ENCODE results near the gene LLCFC1. TPM values are rescaled to one million over a fixed set of nuclear protein-coding genes. Genes with fewer than 3 reads are reported as not detected.

LLCFC1 gene
- total RNA-seq, 1 experiment from 2014 or later = not detected

- TF ChIP-seq CTCF (IDR thresholded peaks at IDR 0.05; ENCODE audit: unreplicated experiment) = no peak
- CTCF ChIA-PET = no interaction called here
- no peak for DNase-seq
- intact Hi-C loops (cut with micrococcal nuclease; ENCODE audit: unreplicated experiment) = no loop called here
- BruUV-seq (replicated peaks) = no TSS peak
- Mint-ChIP-seq H3K27ac (ENCODE audit: unreplicated experiment) (no peak overlapping the region), H3K4me1 (ENCODE audit: low read depth, unreplicated experiment) (peaks cover 56% of the 10 kb centered on the region), H3K4me3 (ENCODE audit: low read depth, unreplicated experiment) (no peak overlapping the region), H3K9me3 (ENCODE audit: low read depth, unreplicated experiment) (no peaks in the 10 kb centered on the region), H3K36me3 (ENCODE audit: insufficient read depth, unreplicated experiment) (peaks cover 6% of the 10 kb centered on the region), H3K27me3 (ENCODE audit: unreplicated experiment) (peaks cover 8% of the 10 kb centered on the region)
Observed at GRCh38 chr7:142913051-142913450, 26.2 kb upstream of the LLCFC1 start.

DNA sequence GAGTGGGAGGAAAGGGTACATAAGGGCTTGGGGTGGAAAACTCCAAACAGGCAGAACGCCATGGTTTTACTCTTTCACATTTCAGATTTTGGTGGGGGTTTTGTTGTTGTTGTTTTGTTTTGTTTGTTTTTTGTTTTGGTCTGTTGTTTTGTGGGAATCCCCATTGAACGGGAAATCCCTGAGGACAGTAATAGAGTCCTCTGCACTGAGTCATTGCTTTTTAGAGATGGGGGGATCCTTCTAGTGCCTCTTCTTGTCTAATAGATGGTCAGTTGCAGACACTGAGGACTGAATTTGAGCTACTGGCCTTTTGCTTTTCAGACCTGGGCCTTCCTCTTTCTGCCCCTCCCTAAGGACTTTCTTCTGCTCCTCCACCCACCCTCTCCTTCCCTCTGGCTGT lies 25.7 kb upstream of the LLCFC1 start:
- TF ChIP-seq CTCF (IDR thresholded peaks at IDR 0.05; ENCODE audit: unreplicated experiment) = no peak
- intact Hi-C loops (cut with micrococcal nuclease; ENCODE audit: unreplicated experiment) = no loop called here
- peaks cover 14% of the 10 kb centered on the region for H3K27me3 Mint-ChIP-seq (ENCODE audit: unreplicated experiment)
- H3K4me1 Mint-ChIP-seq (ENCODE audit: low read depth, unreplicated experiment) = peaks cover 52% of the 10 kb centered on the region
- H3K9me3 Mint-ChIP-seq (ENCODE audit: low read depth, unreplicated experiment) = no peaks in the 10 kb centered on the region
- BruUV-seq (replicated peaks) = no TSS peak
- H3K36me3 Mint-ChIP-seq (ENCODE audit: insufficient read depth, unreplicated experiment) = peaks cover 6% of the 10 kb centered on the region
- no peak for DNase-seq
- H3K27ac Mint-ChIP-seq (ENCODE audit: unreplicated experiment) = no peak overlapping the region
- no peak overlapping the region for H3K4me3 Mint-ChIP-seq (ENCODE audit: low read depth, unreplicated experiment)
- CTCF ChIA-PET = interaction anchor here (0.8 kb wide), 1 partner anchor 20 kb away, joined by 3 read pairs; the partner anchor contains the start of gene TRPV5

GRCh38 chr7:142914121-142914520 lies 25.2 kb upstream of the LLCFC1 start:
- no peak for DNase-seq
- CTCF ChIA-PET = interaction anchor here (0.8 kb wide), 1 partner anchor 19 kb away, joined by 3 read pairs; the partner anchor contains the start of gene TRPV5
- intact Hi-C loops (cut with micrococcal nuclease; ENCODE audit: unreplicated experiment) = no loop called here
- peaks cover 5% of the 10 kb centered on the region for H3K36me3 Mint-ChIP-seq (ENCODE audit: insufficient read depth, unreplicated experiment)
- peaks cover 47% of the 10 kb centered on the region for H3K4me1 Mint-ChIP-seq (ENCODE audit: low read depth, unreplicated experiment)
- no peak overlapping the region for H3K4me3 Mint-ChIP-seq (ENCODE audit: low read depth, unreplicated experiment)
- no peak overlapping the region for H3K27ac Mint-ChIP-seq (ENCODE audit: unreplicated experiment)
- TF ChIP-seq CTCF (IDR thresholded peaks at IDR 0.05; ENCODE audit: unreplicated experiment) = no peak
- H3K27me3 Mint-ChIP-seq (ENCODE audit: unreplicated experiment) = peaks cover 19% of the 10 kb centered on the region
- BruUV-seq (replicated peaks) = no TSS peak
- H3K9me3 Mint-ChIP-seq (ENCODE audit: low read depth, unreplicated experiment) = no peaks in the 10 kb centered on the region

- Mint-ChIP-seq H3K4me1 (ENCODE audit: low read depth, unreplicated experiment) (peaks cover 35% of the 10 kb centered on the region), H3K27ac (ENCODE audit: unreplicated experiment) (no peak overlapping the region), H3K36me3 (ENCODE audit: insufficient read depth, unreplicated experiment) (no peaks in the 10 kb centered on the region), H3K9me3 (ENCODE audit: low read depth, unreplicated experiment) (no peaks in the 10 kb centered on the region), H3K27me3 (ENCODE audit: unreplicated experiment) (peaks cover 28% of the 10 kb centered on the region), H3K4me3 (ENCODE audit: low read depth, unreplicated experiment) (no peak overlapping the region)
- CTCF ChIA-PET = no interaction called here
- TF ChIP-seq CTCF (IDR thresholded peaks at IDR 0.05; ENCODE audit: unreplicated experiment) = no peak
- intact Hi-C loops (cut with micrococcal nuclease; ENCODE audit: unreplicated experiment) = no loop called here
- BruUV-seq (replicated peaks) = no TSS peak
- DNase-seq = no peak
Observed at GRCh38 chr7:142915315-142915714, 24.0 kb upstream of the LLCFC1 start.
